HG02588 (cell line): Measurements from ENCODE around the gene ELN.
"Not testable (repeated sequence)": the region's sequence is repeated elsewhere in the genome, so short reads cannot be mapped to it uniquely, and the experiment has no call there.

ENCODE experiments used
- ATAC-seq: cut with Tn5 transposase; IDR thresholded peaks from one replicate; pipeline ENCODE4 v1.9.1; 2021; ENCODE audit warnings: mild to moderate bottlenecking, moderate library complexity; ENCODE audit not compliant: unreplicated experiment

ELN gene

DNA sequence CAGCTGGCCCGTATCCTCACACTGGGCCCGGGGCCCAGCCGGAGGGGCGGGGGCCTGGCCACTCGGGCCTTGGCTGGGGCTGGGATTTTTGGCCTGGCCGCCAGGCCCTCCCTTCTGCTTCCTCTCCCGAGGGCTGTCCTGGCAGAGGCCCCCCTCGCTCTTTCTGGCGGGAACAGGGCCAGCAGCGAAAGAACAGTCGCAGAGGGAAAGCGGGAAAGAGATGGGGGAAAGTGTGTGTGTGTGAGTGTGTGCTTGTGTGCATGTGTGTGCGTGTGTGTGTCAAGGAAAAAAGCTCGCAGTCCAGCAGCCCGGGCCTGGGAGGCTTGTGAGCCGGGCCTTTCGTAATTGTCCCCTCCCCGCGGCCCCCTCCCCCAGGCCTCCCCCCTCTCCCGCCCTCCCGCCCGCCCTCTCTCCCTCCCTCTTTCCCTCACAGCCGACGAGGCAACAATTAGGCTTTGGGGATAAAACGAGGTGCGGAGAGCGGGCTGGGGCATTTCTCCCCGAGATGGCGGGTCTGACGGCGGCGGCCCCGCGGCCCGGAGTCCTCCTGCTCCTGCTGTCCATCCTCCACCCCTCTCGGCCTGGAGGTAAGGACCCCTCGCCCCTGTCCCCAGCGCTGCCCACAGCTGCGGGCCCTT is at the start of gene ELN:
ELN (plus strand) TSS at position 491 of the 638 bp plus-strand sequence; CDS start at position 506, 15 bp downstream.
- no peak for ATAC-seq

- ATAC-seq, result peak; percentile 51
Observed at GRCh38 chr7:73978661-73979563, 49.1 kb upstream of the ELN start.

GRCh38 chr7:73979656-73980055 is 48.3 kb upstream of the ELN start:
- not testable (repeated sequence) for ATAC-seq

GRCh38 chr7:73980206-73980605 is 47.8 kb upstream of the ELN start:
- no peak for ATAC-seq

- no peak for ATAC-seq
Observed at GRCh38 chr7:73981933-73982332, 46.0 kb upstream of the ELN start.

GRCh38 chr7:73983437-73984164 is 44.4 kb upstream of the ELN start:
- ATAC-seq, result no peak

GRCh38 chr7:73984481-73985205 is 43.3 kb upstream of the ELN start:
- no peak for ATAC-seq

DNA sequence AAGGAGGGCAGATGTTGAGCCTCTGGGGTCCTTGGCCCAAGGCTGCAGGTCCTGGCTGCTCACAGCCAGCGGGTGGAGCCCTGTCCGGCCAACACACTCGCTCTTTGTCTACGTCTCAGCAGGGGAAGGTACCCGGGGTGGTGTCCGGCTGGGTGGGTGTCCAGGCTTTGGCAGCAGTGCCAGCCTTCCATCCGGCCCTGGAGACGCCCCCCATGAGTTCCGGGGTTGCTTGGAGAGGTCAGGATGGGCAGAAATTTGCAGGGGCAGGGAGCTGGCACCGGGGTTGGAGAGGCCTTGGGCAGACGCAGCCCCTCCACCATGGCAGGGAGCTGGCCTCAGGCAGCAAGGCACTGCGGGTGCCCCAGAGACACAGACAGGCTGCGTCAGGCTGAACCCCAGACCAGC is 42.2 kb upstream of the ELN start:
- no peak for ATAC-seq

- ATAC-seq, result no peak
Observed at GRCh38 chr7:73986158-73986631, 41.8 kb upstream of the ELN start.

GRCh38 chr7:73987298-73987697 is 40.7 kb upstream of the ELN start:
- ATAC-seq, result no peak

- ATAC-seq, result no peak
Observed at GRCh38 chr7:73988197-73988596, 39.8 kb upstream of the ELN start.

DNA sequence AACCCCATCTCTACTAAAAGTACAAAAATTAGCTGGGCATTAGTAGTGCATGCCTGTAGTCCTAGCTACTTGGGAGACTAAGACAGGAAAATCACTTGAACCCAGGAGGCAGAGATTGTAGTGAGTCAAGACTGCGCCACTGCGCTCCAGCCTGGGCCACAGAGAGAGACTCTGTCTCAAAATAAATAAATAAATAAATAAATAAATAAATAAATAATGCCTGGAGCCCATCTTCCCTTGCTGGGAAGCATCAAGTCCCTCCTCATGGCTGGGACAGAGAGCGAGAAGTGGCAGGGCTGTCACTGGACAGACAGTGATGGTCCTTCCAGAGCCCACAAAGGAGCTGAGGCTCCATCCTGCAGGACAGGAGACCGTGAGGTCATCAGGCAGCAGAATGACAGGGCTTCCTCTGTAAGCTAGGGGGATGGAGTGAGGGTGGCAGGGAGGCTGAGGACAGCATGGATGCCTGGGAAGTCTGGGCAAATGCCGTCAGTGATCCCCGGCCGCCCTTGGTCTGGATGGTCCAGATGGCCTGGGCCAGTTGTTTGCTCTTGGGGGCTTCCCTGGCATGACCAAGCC is 36.4 kb upstream of the ELN start:
- ATAC-seq, result no peak

GRCh38 chr7:73992101-73992562 is 35.8 kb upstream of the ELN start:
- no peak for ATAC-seq

DNA sequence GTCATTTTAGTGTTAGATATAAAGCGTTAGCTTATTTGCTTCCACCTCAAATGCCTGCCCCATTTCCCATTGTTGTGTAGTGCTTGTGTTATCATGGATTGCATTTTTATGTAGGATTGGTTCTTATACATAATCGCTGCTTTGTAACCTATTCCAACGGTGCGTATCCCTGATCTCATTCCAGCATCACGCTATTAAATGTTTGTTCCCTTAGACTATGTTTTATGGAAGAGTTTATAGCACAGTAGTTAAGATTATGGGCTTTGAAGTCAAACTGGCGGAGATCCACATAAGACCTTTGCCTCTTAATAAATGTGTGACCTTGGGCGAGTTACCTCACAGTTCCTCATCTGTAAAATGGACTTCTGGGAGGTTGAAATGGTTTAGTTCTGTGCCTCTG is 34.0 kb upstream of the ELN start:
- no peak for ATAC-seq

DNA sequence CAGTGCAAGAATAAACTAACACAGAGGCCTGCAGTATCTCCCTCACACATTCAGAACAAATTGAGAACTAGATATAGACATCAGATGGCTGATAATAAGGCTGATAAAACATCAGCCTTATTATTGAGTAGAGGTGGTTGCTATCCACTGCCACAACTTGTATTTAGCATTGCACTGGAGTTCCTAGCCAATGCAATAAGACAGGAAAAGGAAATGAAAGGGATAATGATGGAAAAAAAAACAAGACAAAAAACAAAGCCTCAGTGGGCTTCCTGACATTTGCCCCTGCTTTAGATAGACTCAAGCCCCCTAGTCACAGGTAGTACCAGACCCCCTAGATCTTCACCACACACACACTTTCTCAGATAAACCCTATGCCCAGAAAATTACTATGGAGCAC is 33.2 kb upstream of the ELN start:
- no peak for ATAC-seq

DNA sequence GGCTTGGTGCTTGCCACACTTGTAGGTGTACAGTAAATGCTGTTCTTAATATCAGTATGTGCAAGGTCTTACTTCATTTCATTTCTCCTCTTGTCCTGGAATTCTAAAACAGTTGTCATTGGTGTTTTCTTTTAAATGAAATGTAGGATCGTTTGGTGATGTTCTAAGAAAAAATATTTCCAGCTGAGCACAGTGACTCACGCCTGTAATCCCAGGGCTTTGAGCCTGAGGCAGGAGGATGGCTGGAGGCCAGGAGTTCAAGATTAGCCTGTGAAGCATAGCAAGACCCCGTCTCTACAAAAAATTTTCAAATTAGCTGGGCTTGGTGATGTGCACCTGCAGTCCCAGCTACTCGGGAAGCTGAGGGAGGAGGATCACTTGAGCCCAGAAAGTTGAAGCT is 32.6 kb upstream of the ELN start:
- no peak for ATAC-seq

GRCh38 chr7:73995821-73996511 is 32.0 kb upstream of the ELN start:
- ATAC-seq, result no peak

DNA sequence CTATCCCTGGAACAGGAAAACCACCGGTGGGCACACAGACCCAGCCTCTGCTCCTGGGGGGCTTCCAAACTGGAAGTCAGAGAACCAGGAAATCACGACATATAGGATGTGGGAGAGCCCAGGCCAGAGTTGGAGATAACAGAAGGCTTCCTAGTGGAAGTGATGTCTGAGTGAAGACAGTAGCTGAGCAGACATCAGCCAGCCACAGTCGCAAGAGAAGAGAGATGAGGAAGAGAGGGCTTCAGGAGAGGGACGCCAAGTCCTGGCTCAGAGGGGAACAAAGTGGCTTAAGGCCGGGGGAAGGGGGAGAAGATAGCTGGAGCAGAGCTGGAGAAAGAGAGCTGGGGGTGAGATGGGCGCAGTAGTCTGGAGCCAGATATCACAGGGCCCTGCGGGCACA is 30.9 kb upstream of the ELN start:
- no peak for ATAC-seq

GRCh38 chr7:73999664-74000435 is 28.1 kb upstream of the ELN start:
- no peak for ATAC-seq
